Measurements from ENCODE around the gene DUSP22.

DNA sequence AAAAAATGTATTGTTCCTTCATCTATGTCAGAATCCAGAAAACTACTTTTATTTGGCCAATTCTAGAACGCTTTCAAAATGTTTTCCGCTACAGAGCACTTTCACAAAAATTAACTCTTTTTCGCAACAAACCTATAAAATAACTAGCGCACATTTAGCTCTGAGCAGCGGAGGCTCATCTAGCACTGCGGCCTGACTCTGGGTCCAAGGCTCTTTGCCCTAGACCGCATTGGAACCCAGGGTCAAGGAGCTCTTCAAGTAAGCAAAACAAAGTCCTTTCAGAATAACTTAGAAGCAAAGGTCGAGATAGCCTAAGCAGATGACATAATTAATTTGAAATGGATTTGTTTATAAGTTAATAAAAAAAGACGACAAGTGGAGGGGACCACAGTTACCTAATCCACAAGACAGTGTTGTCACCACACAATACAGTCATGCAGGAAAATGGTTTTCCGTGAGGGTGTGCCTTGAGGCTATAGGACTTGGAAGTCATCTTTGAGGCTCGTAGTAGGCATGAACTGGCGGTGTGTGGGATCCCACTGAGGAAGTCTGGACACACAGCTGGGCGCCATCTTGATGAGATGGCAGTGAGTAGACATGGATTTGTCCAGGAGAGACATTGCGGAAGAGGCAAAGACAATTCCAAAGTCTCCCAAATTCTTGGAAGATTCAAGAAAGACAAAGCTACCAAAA is 70.1 kb downstream of the DUSP22 start:
- TF ChIP-seq POLR2A (IDR thresholded peaks at IDR 0.05), result no peak
- TF ChIP-seq, protein P1, sequence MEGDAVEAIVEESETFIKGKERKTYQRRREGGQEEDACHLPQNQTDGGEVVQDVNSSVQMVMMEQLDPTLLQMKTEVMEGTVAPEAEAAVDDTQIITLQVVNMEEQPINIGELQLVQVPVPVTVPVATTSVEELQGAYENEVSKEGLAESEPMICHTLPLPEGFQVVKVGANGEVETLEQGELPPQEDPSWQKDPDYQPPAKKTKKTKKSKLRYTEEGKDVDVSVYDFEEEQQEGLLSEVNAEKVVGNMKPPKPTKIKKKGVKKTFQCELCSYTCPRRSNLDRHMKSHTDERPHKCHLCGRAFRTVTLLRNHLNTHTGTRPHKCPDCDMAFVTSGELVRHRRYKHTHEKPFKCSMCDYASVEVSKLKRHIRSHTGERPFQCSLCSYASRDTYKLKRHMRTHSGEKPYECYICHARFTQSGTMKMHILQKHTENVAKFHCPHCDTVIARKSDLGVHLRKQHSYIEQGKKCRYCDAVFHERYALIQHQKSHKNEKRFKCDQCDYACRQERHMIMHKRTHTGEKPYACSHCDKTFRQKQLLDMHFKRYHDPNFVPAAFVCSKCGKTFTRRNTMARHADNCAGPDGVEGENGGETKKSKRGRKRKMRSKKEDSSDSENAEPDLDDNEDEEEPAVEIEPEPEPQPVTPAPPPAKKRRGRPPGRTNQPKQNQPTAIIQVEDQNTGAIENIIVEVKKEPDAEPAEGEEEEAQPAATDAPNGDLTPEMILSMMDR (IDR thresholded peaks at IDR 0.05), result no peak

All from tibial nerve (tissue), 3 donors.